A549 (cell line): ENCODE data around the gene SNX25.

ENCODE experiments used
- PHF8 ChIP-seq: fragments of 200-600 bp; sonication (generic); IDR thresholded peaks from 2 replicates; pipeline ENCODE4 v1.6.1; 2016; ENCODE audit warnings: low read depth, mild to moderate bottlenecking, antibody characterized with exemption, moderate library complexity, borderline replicate concordance
- RFX5 ChIP-seq: fragments of 450-650 bp; IDR thresholded peaks from 2 replicates; pipeline ENCODE4 v1.7.1; 2014; ENCODE audit warnings: antibody characterized with exemption, mild to moderate bottlenecking, moderate library complexity
- TF ChIP-seq, protein P1 (sequence below): fragments of >200 bp; sonication (Bioruptor Twin); formaldehyde crosslinking; IDR thresholded peaks from 3 replicates; pipeline ENCODE4 v1.5.1; 2016

GRCh38 chr4:185343726-185344581 lies 134.6 kb downstream of the SNX25 start:
- TF ChIP-seq, protein P1, sequence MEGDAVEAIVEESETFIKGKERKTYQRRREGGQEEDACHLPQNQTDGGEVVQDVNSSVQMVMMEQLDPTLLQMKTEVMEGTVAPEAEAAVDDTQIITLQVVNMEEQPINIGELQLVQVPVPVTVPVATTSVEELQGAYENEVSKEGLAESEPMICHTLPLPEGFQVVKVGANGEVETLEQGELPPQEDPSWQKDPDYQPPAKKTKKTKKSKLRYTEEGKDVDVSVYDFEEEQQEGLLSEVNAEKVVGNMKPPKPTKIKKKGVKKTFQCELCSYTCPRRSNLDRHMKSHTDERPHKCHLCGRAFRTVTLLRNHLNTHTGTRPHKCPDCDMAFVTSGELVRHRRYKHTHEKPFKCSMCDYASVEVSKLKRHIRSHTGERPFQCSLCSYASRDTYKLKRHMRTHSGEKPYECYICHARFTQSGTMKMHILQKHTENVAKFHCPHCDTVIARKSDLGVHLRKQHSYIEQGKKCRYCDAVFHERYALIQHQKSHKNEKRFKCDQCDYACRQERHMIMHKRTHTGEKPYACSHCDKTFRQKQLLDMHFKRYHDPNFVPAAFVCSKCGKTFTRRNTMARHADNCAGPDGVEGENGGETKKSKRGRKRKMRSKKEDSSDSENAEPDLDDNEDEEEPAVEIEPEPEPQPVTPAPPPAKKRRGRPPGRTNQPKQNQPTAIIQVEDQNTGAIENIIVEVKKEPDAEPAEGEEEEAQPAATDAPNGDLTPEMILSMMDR: no peak
- no peak for TF ChIP-seq PHF8
- TF ChIP-seq RFX5: no peak
